ENCODE data around the gene MAPK9. TPM values are rescaled to one million over a fixed set of nuclear protein-coding genes. Genes with fewer than 3 reads are reported as not detected.

The MAPK9 gene
- total and polyA plus RNA-seq, 9 of the 15 experiments (the other 6 are each of a cell fraction or from before 2014, with no cell fraction given), result 4.8 to 58.0 (median 29.9) TPM

DNA sequence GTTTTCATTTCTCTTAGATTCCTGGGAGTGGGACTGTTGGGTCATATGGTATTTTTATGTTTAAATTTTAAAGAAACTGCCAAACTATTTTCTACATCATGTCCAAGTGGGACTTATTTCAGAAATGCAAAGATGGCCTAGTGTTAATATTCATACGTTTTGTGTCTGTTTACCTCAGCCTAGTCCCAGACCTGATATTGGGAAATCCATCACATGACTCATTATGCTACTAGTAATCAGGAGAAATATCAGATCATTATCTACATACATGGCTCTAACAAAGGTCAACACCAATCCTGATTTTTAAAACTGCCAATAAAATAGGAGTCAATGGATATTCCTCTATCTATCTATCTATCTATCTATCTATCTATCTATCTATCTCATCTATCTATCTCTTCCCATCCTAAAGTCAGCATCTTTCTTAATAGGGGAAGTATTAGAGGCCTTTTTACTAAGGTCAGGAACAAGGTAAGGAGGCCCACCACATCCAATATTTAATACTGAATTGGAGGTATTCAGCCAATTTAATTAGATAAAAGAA is 87.5 kb downstream of the MAPK9 start:
- no TSS peak for BruUV-seq (replicated peaks)
- Histone ChIP-seq H3K27me3 (ENCODE audit: control insufficient read depth in 2 of 2, insufficient read depth in 2 of 2, low read length in 2 of 2) (peaks cover 5 to 15% of the 10 kb centered on the region in 2 experiments; a peak in 3 of 5 replicates), H3K4me1 (replicated peaks in 1 of 2; ENCODE audit: control insufficient read depth in 2 of 2, insufficient read depth in 2 of 2, low read length in 2 of 2) (peaks cover 3 to 20% of the 10 kb centered on the region in 2 experiments; a peak in 3 of 5 replicates), H4K20me1 (replicated peaks; ENCODE audit: control insufficient read depth, insufficient read depth, low read length) (no peaks in the 10 kb centered on the region), H2AFZ (ENCODE audit: low read depth, low read length) (no peak overlapping the region), H3K36me3 (ENCODE audit: control insufficient read depth, insufficient read depth, low read length) (no peaks in the 10 kb centered on the region), H3K9me3 (replicated peaks; ENCODE audit: control insufficient read depth, insufficient read depth, low read depth, low read length) (no peaks in the 10 kb centered on the region), H3K79me2 (ENCODE audit: control insufficient read depth, insufficient read depth, low read length) (no peaks in the 10 kb centered on the region), H3K9me1 (ENCODE audit: control insufficient read depth, insufficient read depth, low read length) (no peaks in the 10 kb centered on the region), H3K4me3 (no peak overlapping the region), H3K9ac (ENCODE audit: insufficient read depth in 1 of 2, low read depth in 2 of 2, low read length in 2 of 2) (no peak overlapping the region), H3K4me2 (ENCODE audit: insufficient read depth, low read length) (no peak overlapping the region), H3K27ac (ENCODE audit: extremely low read depth, low read depth, low read length) (no peak overlapping the region)
- intact Hi-C loops (cut with micrococcal nuclease), result loop anchor here (5.0 to 10.0 kb wide), 4 partner anchors 72 to 400 kb away; partner anchors contain the start of gene MAPK9
- TF ChIP-seq, protein P1, sequence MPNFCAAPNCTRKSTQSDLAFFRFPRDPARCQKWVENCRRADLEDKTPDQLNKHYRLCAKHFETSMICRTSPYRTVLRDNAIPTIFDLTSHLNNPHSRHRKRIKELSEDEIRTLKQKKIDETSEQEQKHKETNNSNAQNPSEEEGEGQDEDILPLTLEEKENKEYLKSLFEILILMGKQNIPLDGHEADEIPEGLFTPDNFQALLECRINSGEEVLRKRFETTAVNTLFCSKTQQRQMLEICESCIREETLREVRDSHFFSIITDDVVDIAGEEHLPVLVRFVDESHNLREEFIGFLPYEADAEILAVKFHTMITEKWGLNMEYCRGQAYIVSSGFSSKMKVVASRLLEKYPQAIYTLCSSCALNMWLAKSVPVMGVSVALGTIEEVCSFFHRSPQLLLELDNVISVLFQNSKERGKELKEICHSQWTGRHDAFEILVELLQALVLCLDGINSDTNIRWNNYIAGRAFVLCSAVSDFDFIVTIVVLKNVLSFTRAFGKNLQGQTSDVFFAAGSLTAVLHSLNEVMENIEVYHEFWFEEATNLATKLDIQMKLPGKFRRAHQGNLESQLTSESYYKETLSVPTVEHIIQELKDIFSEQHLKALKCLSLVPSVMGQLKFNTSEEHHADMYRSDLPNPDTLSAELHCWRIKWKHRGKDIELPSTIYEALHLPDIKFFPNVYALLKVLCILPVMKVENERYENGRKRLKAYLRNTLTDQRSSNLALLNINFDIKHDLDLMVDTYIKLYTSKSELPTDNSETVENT (CRISPR knock-in tag; IDR thresholded peaks at IDR 0.05), result no peak
- TF ChIP-seq BACH1 (tag; IDR thresholded peaks at IDR 0.05), result no peak
- TF ChIP-seq TFE3 (CRISPR knock-in tag; IDR thresholded peaks at IDR 0.05), result peak; percentile 48
- TF ChIP-seq, protein P2, sequence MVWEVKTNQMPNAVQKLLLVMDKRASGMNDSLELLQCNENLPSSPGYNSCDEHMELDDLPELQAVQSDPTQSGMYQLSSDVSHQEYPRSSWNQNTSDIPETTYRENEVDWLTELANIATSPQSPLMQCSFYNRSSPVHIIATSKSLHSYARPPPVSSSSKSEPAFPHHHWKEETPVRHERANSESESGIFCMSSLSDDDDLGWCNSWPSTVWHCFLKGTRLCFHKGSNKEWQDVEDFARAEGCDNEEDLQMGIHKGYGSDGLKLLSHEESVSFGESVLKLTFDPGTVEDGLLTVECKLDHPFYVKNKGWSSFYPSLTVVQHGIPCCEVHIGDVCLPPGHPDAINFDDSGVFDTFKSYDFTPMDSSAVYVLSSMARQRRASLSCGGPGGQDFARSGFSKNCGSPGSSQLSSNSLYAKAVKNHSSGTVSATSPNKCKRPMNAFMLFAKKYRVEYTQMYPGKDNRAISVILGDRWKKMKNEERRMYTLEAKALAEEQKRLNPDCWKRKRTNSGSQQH (CRISPR knock-in tag; IDR thresholded peaks at IDR 0.05), result no peak
- no peak for TF ChIP-seq KDM5B (IDR thresholded peaks at IDR 0.05; ENCODE audit: insufficient replicate concordance, low read depth, low read length)
- no peak for TF ChIP-seq POLR2G (IDR thresholded peaks at IDR 0.05; ENCODE audit: low read depth, low read length)
- peak; percentile 86 for TF ChIP-seq DACH1 (IDR thresholded peaks at IDR 0.05; ENCODE audit: partially characterized antibody)
- ATAC-seq (no peak), DNase-seq (ENCODE audit: extremely low read depth in 1 of 4, low spot score in 3 of 4) (no peak), FAIRE-seq (no peak)
- ChIA-PET POLR2A (no interaction called here), CTCF (ENCODE audit: low intra/inter-chr PET ratio) (no interaction called here)
- in situ Hi-C loops (cut with MboI), result loop anchor here (10.0 kb wide), 1 partner anchor 450 kb away; no protein-coding TSS in a partner anchor
- 0% methylated on average over 1 of the region's 1 CpG for whole genome bisulfite sequencing (ENCODE audit: insufficient coverage, low coverage, missing lambda C conversion rate)

All from K562 (cell line).